ENCODE measurements around the gene OPN5. TPM values are rescaled to one million over a fixed set of nuclear protein-coding genes. Genes with fewer than 3 reads are reported as not detected.
"Not testable (repeated sequence)": the region's sequence is repeated elsewhere in the genome, so short reads cannot be mapped to it uniquely, and the experiment has no call there.

OPN5 gene
- total RNA-seq, 4 donors from 2014 or later: not detected

DNA sequence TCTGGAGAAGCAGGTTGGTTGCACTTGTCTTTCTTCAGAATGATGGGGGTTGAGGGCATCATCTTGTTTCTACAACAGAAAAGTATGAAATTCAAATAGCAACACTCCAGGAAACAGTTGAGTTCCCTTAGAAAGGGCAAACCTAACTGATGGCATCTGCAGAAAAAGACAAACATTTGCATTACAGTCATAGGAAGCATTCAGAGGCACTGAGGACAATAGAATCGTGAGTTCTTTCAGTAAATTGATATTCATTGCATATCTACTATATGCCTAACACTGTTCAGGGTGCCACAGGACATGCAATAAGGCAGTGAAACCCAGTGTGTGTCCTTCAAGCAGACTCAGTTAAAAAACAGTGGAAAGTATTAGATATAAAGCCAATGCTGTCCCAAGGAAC lies 41.1 kb upstream of the OPN5 start:
- Histone ChIP-seq H3K4me3 (no peak overlapping the region), H3K27ac (no peak overlapping the region), H3K9me3 (no peaks in the 10 kb centered on the region), H3K36me3 (no peaks in the 10 kb centered on the region), H3K27me3 (no peaks in the 10 kb centered on the region), H3K4me1 (no peaks in the 10 kb centered on the region)
- WGBS: 80% methylated on average over 1 of the region's 1 CpG
- TF ChIP-seq POLR2A (IDR thresholded peaks at IDR 0.05) (no peak), CTCF (IDR thresholded peaks at IDR 0.05) (no peak), EP300 (IDR thresholded peaks at IDR 0.05) (no peak), POLR2AphosphoS5 (IDR thresholded peaks at IDR 0.05) (no peak)
- no peak for DNase-seq (ENCODE audit: low spot score in 2 of 2)

GRCh38 chr6:47741807-47742206 lies 40.0 kb upstream of the OPN5 start:
- H3K4me3 ChIP-seq: no peak overlapping the region
- no peaks in the 10 kb centered on the region for H3K36me3 ChIP-seq
- no peaks in the 10 kb centered on the region for H3K4me1 ChIP-seq
- no peaks in the 10 kb centered on the region for H3K27me3 ChIP-seq
- DNase-seq (ENCODE audit: low spot score in 2 of 2): no peak
- H3K9me3 ChIP-seq: no peaks in the 10 kb centered on the region
- WGBS: 40% methylated on average over 2 of the region's 2 CpGs
- no peak overlapping the region for H3K27ac ChIP-seq
- no peak for TF ChIP-seq EP300 (IDR thresholded peaks at IDR 0.05)

- H3K36me3 ChIP-seq: no peaks in the 10 kb centered on the region
- no peak for DNase-seq (ENCODE audit: low spot score in 2 of 2)
- no peaks in the 10 kb centered on the region for H3K27me3 ChIP-seq
- H3K27ac ChIP-seq: no peak overlapping the region
- no peak for TF ChIP-seq POLR2A (IDR thresholded peaks at IDR 0.05)
- TF ChIP-seq EP300 (IDR thresholded peaks at IDR 0.05): no peak
- no peak for TF ChIP-seq CTCF (IDR thresholded peaks at IDR 0.05)
- no peak for TF ChIP-seq POLR2AphosphoS5 (IDR thresholded peaks at IDR 0.05)
- no peaks in the 10 kb centered on the region for H3K9me3 ChIP-seq
- no peaks in the 10 kb centered on the region for H3K4me1 ChIP-seq
- H3K4me3 ChIP-seq: no peak overlapping the region
Measured at GRCh38 chr6:47743744-47744143, 38.1 kb upstream of the OPN5 start.

DNA sequence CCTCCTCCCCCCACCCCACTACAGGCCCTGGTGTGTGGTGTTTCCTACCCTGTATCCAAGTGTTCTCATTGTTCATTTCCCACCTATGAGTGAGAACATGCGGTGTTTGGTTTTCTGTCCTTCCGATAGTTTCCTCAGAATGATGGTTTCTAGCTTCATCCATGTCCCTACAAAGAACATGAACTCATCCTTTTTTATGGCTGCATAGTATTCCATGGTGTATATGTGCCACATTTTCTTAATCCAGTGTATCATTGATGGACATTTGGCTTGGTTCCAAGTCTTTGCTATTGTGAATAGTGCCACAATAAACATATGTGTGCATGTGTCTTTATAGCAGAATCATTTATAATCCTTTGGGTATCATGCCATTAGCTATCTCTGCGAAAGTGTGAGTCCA lies 36.6 kb upstream of the OPN5 start:
- H3K27me3 ChIP-seq; H3K4me1 ChIP-seq; H3K36me3 ChIP-seq; H3K4me3 ChIP-seq; H3K9me3 ChIP-seq; DNase-seq (ENCODE audit: low spot score in 2 of 2); H3K27ac ChIP-seq: not testable (repeated sequence)
- WGBS: 97% methylated on average over 3 of the region's 3 CpGs

DNA sequence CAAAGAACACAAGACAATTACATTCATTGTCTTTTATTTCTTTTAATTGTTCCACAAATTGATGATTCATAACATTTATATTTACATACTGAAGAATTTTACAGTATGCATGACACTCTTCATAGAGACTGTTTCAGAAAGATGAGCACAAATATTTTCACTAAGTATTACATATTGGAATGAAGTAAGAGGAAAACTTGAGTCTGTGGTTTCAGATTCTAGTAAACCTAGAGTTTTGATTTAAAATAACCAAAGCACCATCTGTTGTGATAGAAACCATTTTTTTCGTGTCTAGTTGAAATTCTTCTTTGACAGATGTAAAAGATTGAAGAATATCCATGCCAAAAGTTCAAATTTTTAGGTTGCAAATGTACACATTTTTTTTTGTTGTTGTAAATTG lies 32.1 kb upstream of the OPN5 start:
- H3K27me3 ChIP-seq: no peaks in the 10 kb centered on the region
- no peaks in the 10 kb centered on the region for H3K4me1 ChIP-seq
- 38% methylated on average over 1 of the region's 1 CpG for WGBS
- no peak for TF ChIP-seq POLR2AphosphoS5 (IDR thresholded peaks at IDR 0.05)
- no peak for TF ChIP-seq EP300 (IDR thresholded peaks at IDR 0.05)
- TF ChIP-seq CTCF (IDR thresholded peaks at IDR 0.05): no peak
- TF ChIP-seq POLR2A (IDR thresholded peaks at IDR 0.05): no peak
- no peaks in the 10 kb centered on the region for H3K36me3 ChIP-seq
- no peaks in the 10 kb centered on the region for H3K9me3 ChIP-seq
- no peak overlapping the region for H3K4me3 ChIP-seq
- no peak overlapping the region for H3K27ac ChIP-seq
- DNase-seq (ENCODE audit: low spot score in 2 of 2): no peak

GRCh38 chr6:47752801-47753200 lies 29.0 kb upstream of the OPN5 start:
- 88% methylated on average over 1 of the region's 1 CpG for WGBS
- Histone ChIP-seq H3K9me3 (no peaks in the 10 kb centered on the region), H3K36me3 (no peaks in the 10 kb centered on the region), H3K27ac (no peak overlapping the region), H3K4me3 (no peak overlapping the region), H3K4me1 (no peaks in the 10 kb centered on the region), H3K27me3 (no peaks in the 10 kb centered on the region)
- TF ChIP-seq CTCF (IDR thresholded peaks at IDR 0.05) (no peak), EP300 (IDR thresholded peaks at IDR 0.05) (no peak), POLR2AphosphoS5 (IDR thresholded peaks at IDR 0.05) (no peak), POLR2A (IDR thresholded peaks at IDR 0.05) (no peak)
- DNase-seq (ENCODE audit: low spot score in 2 of 2): no peak
